GM21423 (cell line): ENCODE results near the gene RAP1B.

Experiments
- ATAC-seq: cut with Tn5 transposase; IDR thresholded peaks from one replicate; pipeline ENCODE4 v1.9.1; 2021; ENCODE audit warnings: mild to moderate bottlenecking, moderate library complexity; ENCODE audit not compliant: unreplicated experiment

Gene RAP1B

GRCh38 chr12:68611094-68611805, 551 bp downstream of the RAP1B start:
- peak; percentile 35 for ATAC-seq

GRCh38 chr12:68611806-68612160, 1.1 kb downstream of the RAP1B start:
- no peak for ATAC-seq

- no peak for ATAC-seq
These were observed 1.5 kb downstream of the RAP1B start for GRCh38 chr12:68612202-68612601.

- no peak for ATAC-seq
These were observed 2.0 kb downstream of the RAP1B start for GRCh38 chr12:68612697-68613096.

- no peak for ATAC-seq
These were observed 2.7 kb downstream of the RAP1B start for GRCh38 chr12:68613209-68613904.

- no peak for ATAC-seq
These were observed 3.5 kb downstream of the RAP1B start for GRCh38 chr12:68614105-68614679.

- ATAC-seq = no peak
These were observed 4.1 kb downstream of the RAP1B start for GRCh38 chr12:68614769-68615168.

- ATAC-seq = no peak
These were observed 6.6 kb downstream of the RAP1B start for GRCh38 chr12:68617160-68617926.

GRCh38 chr12:68619541-68619940, 8.8 kb downstream of the RAP1B start:
- ATAC-seq = no peak

- ATAC-seq = no peak
These were observed 10.1 kb downstream of the RAP1B start for GRCh38 chr12:68620519-68621471.

GRCh38 chr12:68621472-68622081, 10.9 kb downstream of the RAP1B start:
- no peak for ATAC-seq

- no peak for ATAC-seq
These were observed 11.6 kb downstream of the RAP1B start for GRCh38 chr12:68622250-68622649.

- ATAC-seq = no peak
These were observed 12.4 kb downstream of the RAP1B start for GRCh38 chr12:68623059-68623458.

- ATAC-seq = no peak
These were observed 13.3 kb downstream of the RAP1B start for GRCh38 chr12:68623984-68624383.

GRCh38 chr12:68624933-68625332, 14.2 kb downstream of the RAP1B start:
- ATAC-seq = no peak

GRCh38 chr12:68627673-68628319, 17.1 kb downstream of the RAP1B start:
- ATAC-seq = no peak

GRCh38 chr12:68628698-68629097, 18.0 kb downstream of the RAP1B start:
- ATAC-seq = no peak

- ATAC-seq = no peak
These were observed 19.4 kb downstream of the RAP1B start for GRCh38 chr12:68630050-68630449.

GRCh38 chr12:68630598-68630997, 19.9 kb downstream of the RAP1B start:
- ATAC-seq = no peak
